Measurements from ENCODE around the gene GIPC1. TPM values are rescaled to one million over a fixed set of nuclear protein-coding genes. Genes with fewer than 3 reads are reported as not detected.

GIPC1 gene
- total RNA-seq, 1 donor from 2014 or later = 123 TPM

DNA sequence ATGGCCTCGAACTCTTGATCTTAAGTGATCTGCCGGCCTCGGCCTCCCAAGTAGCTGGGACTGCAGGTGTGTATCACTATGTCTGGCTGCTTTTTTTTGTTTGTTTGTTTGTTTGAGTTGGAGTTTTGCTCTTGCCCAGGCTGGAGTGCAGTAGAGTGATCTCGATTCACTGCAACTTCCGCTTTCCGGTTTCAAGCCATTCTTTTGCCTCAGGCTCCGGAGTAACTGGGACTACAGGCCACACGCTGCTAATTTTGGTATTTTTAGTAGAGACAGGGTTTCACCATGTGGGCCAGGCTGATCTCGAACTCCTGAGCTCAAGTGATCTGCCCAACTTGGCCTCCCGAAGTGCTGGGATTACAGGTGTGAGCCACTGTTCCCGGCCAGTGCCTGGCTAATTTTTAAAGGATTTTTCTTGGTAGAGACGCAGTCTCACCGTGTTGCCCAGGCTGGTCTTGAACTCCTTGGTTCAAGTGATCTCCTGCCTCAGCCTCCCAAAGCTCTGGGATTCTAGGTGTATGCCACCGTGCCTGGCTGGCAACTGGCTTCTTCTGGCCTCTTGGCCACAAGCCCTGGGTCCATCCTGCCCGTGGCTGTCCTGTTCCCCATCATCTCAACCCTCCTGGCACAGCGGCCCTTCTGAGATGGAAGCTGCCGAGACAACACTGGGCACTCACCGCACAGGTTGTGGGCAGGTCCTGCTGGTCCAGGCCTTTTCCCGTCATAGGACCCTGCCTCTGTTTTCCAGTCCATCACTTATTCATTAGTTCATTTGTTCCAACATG, 45.0 kb upstream of the GIPC1 start:
- no peaks in the 10 kb centered on the region for H3K27me3 Mint-ChIP-seq
- H3K4me3 Mint-ChIP-seq = no peak overlapping the region
- H3K27ac Mint-ChIP-seq = peak overlapping the region; percentile 73
- TF ChIP-seq, protein P1, sequence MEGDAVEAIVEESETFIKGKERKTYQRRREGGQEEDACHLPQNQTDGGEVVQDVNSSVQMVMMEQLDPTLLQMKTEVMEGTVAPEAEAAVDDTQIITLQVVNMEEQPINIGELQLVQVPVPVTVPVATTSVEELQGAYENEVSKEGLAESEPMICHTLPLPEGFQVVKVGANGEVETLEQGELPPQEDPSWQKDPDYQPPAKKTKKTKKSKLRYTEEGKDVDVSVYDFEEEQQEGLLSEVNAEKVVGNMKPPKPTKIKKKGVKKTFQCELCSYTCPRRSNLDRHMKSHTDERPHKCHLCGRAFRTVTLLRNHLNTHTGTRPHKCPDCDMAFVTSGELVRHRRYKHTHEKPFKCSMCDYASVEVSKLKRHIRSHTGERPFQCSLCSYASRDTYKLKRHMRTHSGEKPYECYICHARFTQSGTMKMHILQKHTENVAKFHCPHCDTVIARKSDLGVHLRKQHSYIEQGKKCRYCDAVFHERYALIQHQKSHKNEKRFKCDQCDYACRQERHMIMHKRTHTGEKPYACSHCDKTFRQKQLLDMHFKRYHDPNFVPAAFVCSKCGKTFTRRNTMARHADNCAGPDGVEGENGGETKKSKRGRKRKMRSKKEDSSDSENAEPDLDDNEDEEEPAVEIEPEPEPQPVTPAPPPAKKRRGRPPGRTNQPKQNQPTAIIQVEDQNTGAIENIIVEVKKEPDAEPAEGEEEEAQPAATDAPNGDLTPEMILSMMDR (conservative IDR thresholded peaks at IDR 0.05) = no peak
- no peak for DNase-seq (ENCODE audit: extremely low spot score, unreplicated experiment)
- H3K36me3 Mint-ChIP-seq = no peaks in the 10 kb centered on the region
- no peaks in the 10 kb centered on the region for H3K9me3 Mint-ChIP-seq
- H3K4me1 Mint-ChIP-seq (ENCODE audit: unreplicated experiment) = peaks cover 11% of the 10 kb centered on the region

GRCh38 chr19:14536926-14537692, 41.2 kb upstream of the GIPC1 start:
- Mint-ChIP-seq H3K4me3 (peak overlapping the region; percentile 74), H3K27ac (peak overlapping the region; percentile 96), H3K27me3 (no peaks in the 10 kb centered on the region), H3K9me3 (no peaks in the 10 kb centered on the region), H3K36me3 (peaks cover 3% of the 10 kb centered on the region), H3K4me1 (ENCODE audit: unreplicated experiment) (peaks cover 13% of the 10 kb centered on the region)
- DNase-seq (ENCODE audit: extremely low spot score, unreplicated experiment) = no peak
- TF ChIP-seq, protein P1 (conservative IDR thresholded peaks at IDR 0.05) = no peak

- peaks cover 23% of the 10 kb centered on the region for H3K4me1 Mint-ChIP-seq (ENCODE audit: unreplicated experiment)
- no peak overlapping the region for H3K4me3 Mint-ChIP-seq
- H3K9me3 Mint-ChIP-seq = no peaks in the 10 kb centered on the region
- no peak for DNase-seq (ENCODE audit: extremely low spot score, unreplicated experiment)
- peaks cover 3% of the 10 kb centered on the region for H3K36me3 Mint-ChIP-seq
- no peak overlapping the region for H3K27ac Mint-ChIP-seq
- H3K27me3 Mint-ChIP-seq = no peaks in the 10 kb centered on the region
- TF ChIP-seq, protein P1 (conservative IDR thresholded peaks at IDR 0.05) = no peak
Observed at GRCh38 chr19:14533450-14533849, 37.5 kb upstream of the GIPC1 start.

DNA sequence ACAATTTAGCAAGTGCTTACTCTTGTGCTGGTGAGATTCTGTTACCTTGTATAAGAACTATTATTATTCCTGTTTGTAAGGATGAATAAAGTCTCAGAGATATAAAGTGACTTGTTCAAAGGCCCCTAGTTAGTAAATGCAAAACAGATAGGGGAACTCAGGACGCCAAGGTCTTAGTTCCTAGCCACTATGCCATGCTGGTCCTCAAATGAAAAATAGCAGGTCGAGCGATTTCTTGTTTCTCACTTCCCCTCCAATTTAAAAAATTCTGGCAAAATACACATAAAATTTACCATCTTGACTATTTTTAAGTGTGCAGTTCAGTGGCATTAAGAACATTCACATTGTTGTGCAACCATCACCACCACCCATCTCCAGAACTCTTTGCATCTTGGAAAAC, 34.6 kb upstream of the GIPC1 start:
- peaks cover 19% of the 10 kb centered on the region for H3K4me1 Mint-ChIP-seq (ENCODE audit: unreplicated experiment)
- H3K27me3 Mint-ChIP-seq = no peaks in the 10 kb centered on the region
- H3K27ac Mint-ChIP-seq = peak overlapping the region; percentile 10
- TF ChIP-seq, protein P1 (conservative IDR thresholded peaks at IDR 0.05) = no peak
- peaks cover 3% of the 10 kb centered on the region for H3K36me3 Mint-ChIP-seq
- no peaks in the 10 kb centered on the region for H3K9me3 Mint-ChIP-seq
- H3K4me3 Mint-ChIP-seq = peak overlapping the region; percentile 81
- no peak for DNase-seq (ENCODE audit: extremely low spot score, unreplicated experiment)

DNA sequence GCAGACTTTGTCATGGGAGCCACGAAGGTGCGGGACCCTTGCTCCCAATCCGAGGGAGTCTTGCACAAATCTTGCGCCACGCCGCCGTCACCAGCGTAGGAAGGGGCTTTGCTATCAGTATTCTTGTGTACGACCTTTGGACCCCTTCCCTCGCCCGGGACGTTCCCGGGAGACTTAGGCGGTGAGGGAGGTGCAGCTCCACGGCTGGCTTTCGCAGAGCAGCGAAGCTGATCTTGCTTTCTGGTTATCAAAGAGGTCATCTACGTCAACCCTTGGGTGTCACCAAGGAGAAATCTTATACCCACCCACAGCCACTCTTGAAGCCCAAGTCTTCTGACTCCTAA, 34.0 kb upstream of the GIPC1 start:
- TF ChIP-seq, protein P1 (conservative IDR thresholded peaks at IDR 0.05) = no peak
- Mint-ChIP-seq H3K4me3 (peak overlapping the region; percentile 99), H3K9me3 (no peaks in the 10 kb centered on the region), H3K36me3 (peaks cover 3% of the 10 kb centered on the region), H3K27me3 (no peaks in the 10 kb centered on the region), H3K27ac (peak overlapping the region; percentile 97), H3K4me1 (ENCODE audit: unreplicated experiment) (peaks cover 19% of the 10 kb centered on the region)
- DNase-seq (ENCODE audit: extremely low spot score, unreplicated experiment) = peak; percentile 77
